Measurements from ENCODE around the gene YIF1B. TPM values are rescaled to one million over a fixed set of nuclear protein-coding genes. Genes with fewer than 3 reads are reported as not detected.

YIF1B gene
- total RNA-seq, 3 donors from 2014 or later (not counting 1 experiment from before 2014, with no cell fraction given), result 23.2 to 28.4 (median 24.1) TPM

DNA sequence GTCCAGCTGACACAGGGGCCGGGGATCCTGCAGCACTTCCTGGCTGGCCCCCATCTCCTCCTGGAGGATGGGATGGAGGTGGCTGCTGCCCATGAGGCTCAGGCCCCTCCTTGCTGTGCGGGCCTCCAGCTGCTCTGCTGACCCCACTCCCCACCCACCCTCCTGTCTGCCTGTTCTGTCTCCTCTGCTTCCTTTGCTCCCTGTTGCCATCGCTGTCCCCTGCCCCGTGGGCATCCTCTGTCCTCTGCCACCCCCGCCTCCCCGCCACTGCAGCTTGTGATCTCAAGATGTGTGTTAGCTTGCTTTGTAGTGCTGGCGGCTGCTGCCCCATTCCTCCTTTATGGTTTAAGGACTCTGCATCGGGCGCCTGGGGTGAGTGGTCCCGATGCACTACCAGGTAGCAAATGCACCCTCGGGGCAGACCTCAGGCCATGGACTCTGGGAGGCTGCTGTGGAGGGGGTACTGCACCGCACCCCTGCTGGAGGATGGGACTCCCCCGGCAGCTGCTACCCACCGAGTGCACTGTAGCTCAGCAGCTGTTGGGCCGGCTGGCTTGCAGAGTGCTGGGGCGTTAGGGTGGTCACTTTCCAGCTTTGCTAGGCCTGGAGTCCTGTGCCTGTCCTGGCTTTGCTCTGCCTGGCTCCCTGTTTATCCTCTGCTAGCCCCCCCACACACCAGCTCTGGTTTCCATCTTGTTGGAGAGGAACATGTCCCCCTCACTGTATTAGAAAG lies 27.5 kb downstream of the YIF1B start:
- H3K27me3 ChIP-seq (ENCODE audit: control insufficient read depth, insufficient read depth, low read length), result no peaks in the 10 kb centered on the region
- H3K9me3 ChIP-seq (ENCODE audit: control insufficient read depth, insufficient read depth, low read length), result no peaks in the 10 kb centered on the region
- no peaks in the 10 kb centered on the region for H3K36me3 ChIP-seq (ENCODE audit: control insufficient read depth, insufficient read depth, low read length)
- Mint-ChIP-seq H3K4me3 (no peak overlapping the region), H3K27ac (no peak overlapping the region), H3K4me1 (no peaks in the 10 kb centered on the region), H3K9me3 (no peaks in the 10 kb centered on the region), H3K36me3 (no peaks in the 10 kb centered on the region), H3K27me3 (ENCODE audit: low read depth in 2 of 2) (no peaks in the 10 kb centered on the region)
- no peak overlapping the region for H3K27ac ChIP-seq (ENCODE audit: low read length)
- TF ChIP-seq, protein P1, sequence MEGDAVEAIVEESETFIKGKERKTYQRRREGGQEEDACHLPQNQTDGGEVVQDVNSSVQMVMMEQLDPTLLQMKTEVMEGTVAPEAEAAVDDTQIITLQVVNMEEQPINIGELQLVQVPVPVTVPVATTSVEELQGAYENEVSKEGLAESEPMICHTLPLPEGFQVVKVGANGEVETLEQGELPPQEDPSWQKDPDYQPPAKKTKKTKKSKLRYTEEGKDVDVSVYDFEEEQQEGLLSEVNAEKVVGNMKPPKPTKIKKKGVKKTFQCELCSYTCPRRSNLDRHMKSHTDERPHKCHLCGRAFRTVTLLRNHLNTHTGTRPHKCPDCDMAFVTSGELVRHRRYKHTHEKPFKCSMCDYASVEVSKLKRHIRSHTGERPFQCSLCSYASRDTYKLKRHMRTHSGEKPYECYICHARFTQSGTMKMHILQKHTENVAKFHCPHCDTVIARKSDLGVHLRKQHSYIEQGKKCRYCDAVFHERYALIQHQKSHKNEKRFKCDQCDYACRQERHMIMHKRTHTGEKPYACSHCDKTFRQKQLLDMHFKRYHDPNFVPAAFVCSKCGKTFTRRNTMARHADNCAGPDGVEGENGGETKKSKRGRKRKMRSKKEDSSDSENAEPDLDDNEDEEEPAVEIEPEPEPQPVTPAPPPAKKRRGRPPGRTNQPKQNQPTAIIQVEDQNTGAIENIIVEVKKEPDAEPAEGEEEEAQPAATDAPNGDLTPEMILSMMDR (IDR thresholded peaks at IDR 0.05), result no peak
- no peak overlapping the region for H3K4me3 ChIP-seq (ENCODE audit: low read length)
- no peak for ATAC-seq
- no peak for DNase-seq
- peaks cover 9% of the 10 kb centered on the region for H3K4me1 ChIP-seq (ENCODE audit: control insufficient read depth, insufficient read depth, low read length)
- intact Hi-C loops (cut with micrococcal nuclease), result no loop called here
- 94% methylated on average over 16 of the region's 16 CpGs for WGBS (ENCODE audit: insufficient coverage)

DNA sequence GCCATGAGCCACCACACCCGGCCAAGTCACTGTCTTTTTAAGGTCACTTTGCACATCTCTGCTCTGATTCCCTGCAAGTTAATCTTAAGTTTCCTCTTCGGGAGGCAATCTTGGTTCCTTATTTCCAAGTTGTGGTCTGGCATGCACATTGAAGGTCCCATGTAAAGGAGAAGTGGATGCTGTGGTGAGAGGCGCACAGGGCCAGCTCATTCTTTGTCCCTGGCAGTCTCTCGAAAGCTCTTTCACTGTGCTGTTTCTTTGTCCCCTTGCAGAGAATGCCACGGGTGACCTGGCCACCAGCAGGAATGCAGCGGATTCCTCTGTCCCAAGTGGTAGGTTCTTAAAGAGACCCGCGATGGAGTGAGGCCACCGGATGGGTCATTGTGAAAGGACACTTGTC lies 28.1 kb downstream of the YIF1B start:
- DNase-seq, result no peak
- TF ChIP-seq, protein P1 (IDR thresholded peaks at IDR 0.05), result no peak
- 74% methylated on average over 9 of the region's 9 CpGs for WGBS (ENCODE audit: insufficient coverage)
- Mint-ChIP-seq H3K4me1 (no peaks in the 10 kb centered on the region), H3K27ac (no peak overlapping the region), H3K36me3 (no peaks in the 10 kb centered on the region), H3K4me3 (no peak overlapping the region), H3K9me3 (no peaks in the 10 kb centered on the region), H3K27me3 (ENCODE audit: low read depth in 2 of 2) (no peaks in the 10 kb centered on the region)
- peaks cover 9% of the 10 kb centered on the region for H3K4me1 ChIP-seq (ENCODE audit: control insufficient read depth, insufficient read depth, low read length)
- no peak overlapping the region for H3K4me3 ChIP-seq (ENCODE audit: low read length)
- no peak for ATAC-seq
- H3K27me3 ChIP-seq (ENCODE audit: control insufficient read depth, insufficient read depth, low read length), result no peaks in the 10 kb centered on the region
- intact Hi-C loops (cut with micrococcal nuclease), result no loop called here
- H3K36me3 ChIP-seq (ENCODE audit: control insufficient read depth, insufficient read depth, low read length), result no peaks in the 10 kb centered on the region
- no peak overlapping the region for H3K27ac ChIP-seq (ENCODE audit: low read length)
- no peaks in the 10 kb centered on the region for H3K9me3 ChIP-seq (ENCODE audit: control insufficient read depth, insufficient read depth, low read length)

DNA sequence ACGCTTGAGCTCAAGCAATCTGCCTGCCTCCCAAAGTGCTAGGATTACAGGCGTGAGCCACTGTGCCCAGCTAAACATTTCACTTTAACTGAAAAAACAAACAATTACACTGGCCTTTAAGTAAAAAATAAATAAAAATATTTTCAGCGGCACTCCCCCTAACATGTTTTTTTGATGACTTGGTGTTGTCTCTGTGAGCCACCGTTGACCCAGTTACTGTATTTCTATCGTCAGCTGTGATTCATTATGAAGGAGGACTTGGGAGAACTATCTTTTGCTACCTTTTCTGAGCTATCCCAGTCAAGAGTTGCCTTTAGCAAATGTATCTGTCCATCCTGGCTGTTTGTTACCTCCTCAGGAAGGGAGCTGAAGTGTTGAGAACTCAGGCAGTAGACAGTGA lies 30.2 kb downstream of the YIF1B start:
- no peak overlapping the region for H3K4me3 Mint-ChIP-seq
- H3K27ac ChIP-seq (ENCODE audit: low read length), result no peak overlapping the region
- no peaks in the 10 kb centered on the region for H3K4me1 Mint-ChIP-seq

More for the DNA sequence above, 30.2 kb downstream of the YIF1B start:
- Histone ChIP-seq H3K4me1 (ENCODE audit: control insufficient read depth, insufficient read depth, low read length) (peaks cover 9% of the 10 kb centered on the region), H3K9me3 (ENCODE audit: control insufficient read depth, insufficient read depth, low read length) (no peaks in the 10 kb centered on the region), H3K27me3 (ENCODE audit: control insufficient read depth, insufficient read depth, low read length) (no peaks in the 10 kb centered on the region), H3K4me3 (ENCODE audit: low read length) (no peak overlapping the region), H3K36me3 (ENCODE audit: control insufficient read depth, insufficient read depth, low read length) (no peaks in the 10 kb centered on the region)
- TF ChIP-seq, protein P1 (IDR thresholded peaks at IDR 0.05), result no peak
- DNase-seq (no peak), ATAC-seq (no peak)
- 90% methylated on average over 5 of the region's 5 CpGs for WGBS (ENCODE audit: insufficient coverage)
- H3K36me3 Mint-ChIP-seq, result no peaks in the 10 kb centered on the region
- no peaks in the 10 kb centered on the region for H3K9me3 Mint-ChIP-seq
- no peak overlapping the region for H3K27ac Mint-ChIP-seq
- H3K27me3 Mint-ChIP-seq (ENCODE audit: low read depth in 2 of 2), result no peaks in the 10 kb centered on the region
- intact Hi-C loops (cut with micrococcal nuclease), result no loop called here

All from natural killer cell (primary cell).